NB4 (cell line): ENCODE data around the gene CLOCK.

ENCODE experiments used
- DNase-seq: peaks from one replicate; pipeline ENCODE4 v3.0.0; 2010; ENCODE audit warnings: low read depth
- H3K4me3 ChIP-seq: one replicate; pipeline ENCODE4 v1.5.1; 2011; ENCODE audit warnings: mild to moderate bottlenecking, low read depth, low read length, moderate library complexity
- MYC ChIP-seq: IDR thresholded peaks from 2 replicates; pipeline ENCODE4 v1.6.1; 2011; ENCODE audit warnings: low read depth, low read length
- POLR2A ChIP-seq: IDR thresholded peaks from 2 replicates; pipeline ENCODE4 v1.6.1; 2011; ENCODE audit warnings: mild to moderate bottlenecking; ENCODE audit not compliant: insufficient read length; ENCODE audit errors: extremely low read depth
- TF ChIP-seq, protein P1 (sequence below): IDR thresholded peaks from one replicate; pipeline ENCODE4 v1.5.1; 2012; ENCODE audit warnings: low read depth, low read length
- TF ChIP-seq, protein P2 (sequence below): IDR thresholded peaks from 2 replicates; pipeline ENCODE4 v1.6.1; 2011; ENCODE audit warnings: low read depth, low read length

Gene CLOCK

DNA sequence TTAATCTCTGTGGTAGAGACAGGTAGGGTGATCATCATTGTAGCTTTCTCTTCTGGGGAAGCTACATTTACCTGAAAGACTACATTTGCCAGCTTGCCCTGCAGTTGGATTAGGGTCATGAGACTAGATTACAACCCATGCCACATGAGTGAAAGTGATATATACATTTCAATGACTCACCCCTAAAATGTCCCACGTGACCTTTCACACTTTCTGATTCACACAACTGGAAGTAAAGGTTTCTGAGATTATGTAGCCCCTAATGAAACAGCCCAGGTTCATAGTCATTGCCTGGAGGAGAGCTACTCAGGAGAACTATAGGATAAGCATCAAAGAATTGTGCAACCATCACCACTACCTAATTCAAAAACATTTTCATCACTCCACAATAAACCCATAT lies 27.5 kb upstream of the CLOCK start:
- H3K4me3 ChIP-seq, result no peak overlapping the region
- TF ChIP-seq MYC (no peak), POLR2A (no peak)
- TF ChIP-seq, protein P1, sequence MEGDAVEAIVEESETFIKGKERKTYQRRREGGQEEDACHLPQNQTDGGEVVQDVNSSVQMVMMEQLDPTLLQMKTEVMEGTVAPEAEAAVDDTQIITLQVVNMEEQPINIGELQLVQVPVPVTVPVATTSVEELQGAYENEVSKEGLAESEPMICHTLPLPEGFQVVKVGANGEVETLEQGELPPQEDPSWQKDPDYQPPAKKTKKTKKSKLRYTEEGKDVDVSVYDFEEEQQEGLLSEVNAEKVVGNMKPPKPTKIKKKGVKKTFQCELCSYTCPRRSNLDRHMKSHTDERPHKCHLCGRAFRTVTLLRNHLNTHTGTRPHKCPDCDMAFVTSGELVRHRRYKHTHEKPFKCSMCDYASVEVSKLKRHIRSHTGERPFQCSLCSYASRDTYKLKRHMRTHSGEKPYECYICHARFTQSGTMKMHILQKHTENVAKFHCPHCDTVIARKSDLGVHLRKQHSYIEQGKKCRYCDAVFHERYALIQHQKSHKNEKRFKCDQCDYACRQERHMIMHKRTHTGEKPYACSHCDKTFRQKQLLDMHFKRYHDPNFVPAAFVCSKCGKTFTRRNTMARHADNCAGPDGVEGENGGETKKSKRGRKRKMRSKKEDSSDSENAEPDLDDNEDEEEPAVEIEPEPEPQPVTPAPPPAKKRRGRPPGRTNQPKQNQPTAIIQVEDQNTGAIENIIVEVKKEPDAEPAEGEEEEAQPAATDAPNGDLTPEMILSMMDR, result no peak
- TF ChIP-seq, protein P2, sequence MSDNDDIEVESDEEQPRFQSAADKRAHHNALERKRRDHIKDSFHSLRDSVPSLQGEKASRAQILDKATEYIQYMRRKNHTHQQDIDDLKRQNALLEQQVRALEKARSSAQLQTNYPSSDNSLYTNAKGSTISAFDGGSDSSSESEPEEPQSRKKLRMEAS, result no peak
- DNase-seq, result no peak

DNA sequence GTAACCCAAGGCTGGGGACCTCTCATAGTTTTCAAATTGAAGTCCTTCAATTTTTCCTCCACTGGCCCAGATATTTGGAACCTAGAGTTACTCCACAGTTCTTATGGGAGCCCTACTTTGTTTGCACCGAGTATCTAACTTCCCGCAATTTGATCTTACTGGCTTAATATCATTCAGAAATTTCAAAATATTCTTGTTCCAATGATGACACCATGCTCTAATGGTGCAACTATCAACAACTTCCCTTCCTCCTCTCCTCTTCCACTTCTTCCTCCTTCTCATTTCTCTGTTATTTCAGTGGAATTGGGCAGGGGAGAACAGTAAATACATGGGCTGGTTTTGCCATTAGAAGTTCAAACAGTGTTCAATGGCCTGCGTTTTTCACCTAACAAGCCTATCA lies 25.1 kb upstream of the CLOCK start:
- no peak overlapping the region for H3K4me3 ChIP-seq
- TF ChIP-seq MYC, result no peak
- TF ChIP-seq, protein P2, result no peak
- no peak for TF ChIP-seq POLR2A
- TF ChIP-seq, protein P1, result no peak
- no peak for DNase-seq

- TF ChIP-seq, protein P1, result no peak
- TF ChIP-seq, protein P2, result no peak
- no peak for TF ChIP-seq MYC
- no peak for TF ChIP-seq POLR2A
- no peak overlapping the region for H3K4me3 ChIP-seq
- DNase-seq, result no peak
These were observed 22.3 kb upstream of the CLOCK start for GRCh38 chr4:55568905-55569504.

DNA sequence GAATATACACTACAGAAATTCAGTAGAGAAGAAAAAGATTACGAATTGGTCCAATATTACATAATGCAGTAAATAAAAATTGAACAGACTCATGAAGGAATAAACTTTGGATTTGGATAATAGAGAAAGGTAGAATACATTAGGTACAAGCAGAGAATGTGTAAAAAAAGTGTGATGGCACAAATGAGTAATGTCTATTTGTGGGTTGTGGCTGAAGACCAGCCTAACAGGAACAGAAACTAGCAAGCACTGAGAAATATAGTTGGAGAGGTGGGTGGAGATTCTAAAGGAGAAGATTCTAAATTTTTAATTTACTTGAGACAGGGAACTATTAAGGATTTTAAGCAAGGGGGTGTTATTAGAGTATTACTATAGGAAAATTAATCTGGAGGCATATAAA lies 15.2 kb upstream of the CLOCK start:
- no peak overlapping the region for H3K4me3 ChIP-seq
- DNase-seq, result peak; percentile 15
- TF ChIP-seq, protein P1, result no peak
- TF ChIP-seq, protein P2, result no peak
- no peak for TF ChIP-seq MYC
- TF ChIP-seq POLR2A, result no peak

GRCh38 chr4:55560096-55560495 lies 13.4 kb upstream of the CLOCK start:
- no peak overlapping the region for H3K4me3 ChIP-seq
- TF ChIP-seq, protein P1, result no peak
- TF ChIP-seq POLR2A, result no peak
- no peak for TF ChIP-seq MYC
- TF ChIP-seq, protein P2, result no peak
- no peak for DNase-seq

DNA sequence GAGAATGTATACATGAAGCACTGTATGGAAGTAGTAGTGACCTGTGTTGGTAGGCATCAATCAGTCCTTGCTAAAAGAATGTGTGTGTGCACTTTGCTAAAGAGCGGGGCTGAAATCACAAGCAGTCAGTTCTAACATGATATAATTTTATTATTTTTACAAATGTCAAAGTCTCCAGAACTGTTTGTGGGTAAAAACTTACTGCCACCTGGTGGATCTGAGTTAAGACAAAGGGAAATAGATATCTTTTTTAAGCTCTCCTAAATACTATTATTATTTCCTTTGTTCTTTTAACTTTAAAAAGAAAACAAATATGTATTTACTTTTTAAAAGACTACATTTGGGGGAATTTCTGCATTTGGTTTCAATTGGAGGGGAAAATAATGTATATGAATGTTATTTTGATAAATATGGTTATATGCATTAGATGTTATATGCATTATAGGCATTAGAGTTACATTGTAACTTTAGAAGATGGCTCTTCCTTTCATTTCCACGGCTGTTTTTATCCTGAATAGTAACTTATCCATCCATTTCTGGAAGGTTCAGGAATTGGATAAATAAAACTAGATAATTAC lies 7.8 kb upstream of the CLOCK start:
- peak; percentile 39 for DNase-seq
- TF ChIP-seq MYC (no peak), POLR2A (no peak)
- TF ChIP-seq, protein P1, result peak; percentile 10
- TF ChIP-seq, protein P2, result no peak
- H3K4me3 ChIP-seq, result no peak overlapping the region
